RPMI8226 (cell line): ENCODE data around the gene BEND2.
"Not testable (repeated sequence)": the region's sequence is repeated elsewhere in the genome, so short reads cannot be mapped to it uniquely, and the experiment has no call there.

Experiments used
- DNase-seq: peaks from one replicate; pipeline ENCODE4 v3.0.0-alpha.2; 2015

Gene BEND2

DNA sequence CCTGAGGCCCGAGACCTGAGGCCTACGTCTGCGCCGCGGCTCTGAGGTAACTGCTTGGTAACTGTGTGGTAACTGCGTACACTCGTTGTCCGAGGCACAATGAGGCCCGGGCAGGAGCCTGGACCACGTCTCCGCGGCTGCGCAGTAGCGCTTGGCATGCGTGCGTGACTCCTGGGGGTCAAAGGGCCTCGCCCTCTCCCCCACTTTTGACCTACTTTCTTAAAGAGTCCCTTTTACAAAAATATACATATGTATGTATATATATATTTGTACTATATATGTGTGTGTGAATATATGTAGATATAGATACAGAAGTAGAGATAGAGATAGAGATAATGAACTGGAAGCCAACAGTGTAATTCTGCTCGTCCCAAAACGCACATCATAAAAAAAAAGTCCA lies at the start of gene BEND2:
TSS of gene BEND2 (minus strand) at position 101 of the 400 bp plus-strand sequence. CDS start 136 bp downstream, outside the sequence.
- DNase-seq, result no peak

DNA sequence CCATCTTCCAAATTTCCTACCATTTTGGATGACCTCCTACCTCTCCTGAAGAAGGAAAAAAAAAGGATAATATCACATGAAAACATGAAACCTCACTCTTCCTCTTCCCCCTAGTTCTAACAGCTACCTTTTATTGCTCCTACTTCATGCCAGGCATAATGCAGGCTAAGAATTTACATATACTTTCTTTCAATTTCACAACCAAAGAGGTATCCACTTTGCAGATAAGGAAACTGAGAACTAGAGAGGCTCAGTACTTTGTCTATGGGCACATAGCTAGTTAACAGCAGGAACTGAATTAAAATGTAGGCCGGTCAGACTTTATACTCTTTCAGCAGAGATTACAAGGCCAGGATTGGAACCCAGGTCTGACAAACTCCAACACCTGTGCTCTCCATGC lies 34.4 kb upstream of the BEND2 start:
- no peak for DNase-seq

DNA sequence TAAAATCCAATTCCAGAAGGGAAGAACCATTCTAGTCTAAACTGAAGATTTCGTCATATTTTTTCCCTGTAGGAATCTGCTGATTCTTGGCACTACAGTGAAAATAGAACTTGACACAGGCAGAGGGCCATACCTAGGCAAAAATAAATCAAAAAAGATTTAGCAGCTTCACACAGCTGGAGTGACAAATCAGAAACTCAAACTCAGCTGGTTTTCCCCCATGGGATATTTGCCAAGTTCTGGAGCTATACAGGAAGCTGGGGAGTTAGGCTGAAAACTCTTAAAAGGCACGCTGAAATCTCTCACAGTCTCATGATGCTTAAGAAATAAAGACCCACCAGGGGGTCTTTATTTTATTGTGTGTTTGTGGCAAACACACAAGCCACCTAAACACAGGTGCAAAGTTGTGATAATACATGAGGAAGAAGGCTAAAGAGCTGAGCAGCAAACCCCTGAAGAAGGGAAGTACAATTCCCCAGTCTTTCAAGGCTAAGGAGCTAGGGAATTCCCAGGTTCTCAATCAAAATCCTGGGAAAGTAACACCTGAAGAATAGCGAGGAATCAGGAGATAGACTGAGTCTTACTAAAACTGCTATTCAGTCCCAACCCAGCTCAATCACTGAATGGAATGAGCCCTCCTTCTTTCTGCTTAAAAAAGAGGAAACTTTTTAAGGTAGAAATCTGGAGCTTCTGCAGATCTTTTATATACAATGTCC lies 32.1 kb upstream of the BEND2 start:
- peak; percentile 47 for DNase-seq

DNA sequence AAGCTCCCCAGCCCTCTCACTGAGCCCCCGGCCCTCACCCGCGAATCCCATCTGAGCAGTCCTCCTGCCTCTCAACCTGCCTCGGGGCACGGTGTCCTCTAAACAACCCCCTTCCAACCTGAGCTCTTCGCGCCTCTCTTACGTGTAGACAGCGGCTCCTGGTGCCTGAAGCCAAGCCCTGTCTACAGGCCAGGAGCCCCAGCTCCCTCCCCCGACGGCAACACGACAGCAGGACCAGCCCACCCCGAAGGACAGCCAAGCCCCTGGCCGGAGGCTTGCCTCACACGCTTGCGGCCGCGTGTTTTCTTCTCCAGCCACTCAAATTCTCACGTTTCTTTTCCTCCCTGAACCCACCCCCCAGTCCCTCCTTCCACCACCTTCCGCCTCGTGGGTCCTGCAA lies 9.0 kb upstream of the BEND2 start:
- not testable (repeated sequence) for DNase-seq

DNA sequence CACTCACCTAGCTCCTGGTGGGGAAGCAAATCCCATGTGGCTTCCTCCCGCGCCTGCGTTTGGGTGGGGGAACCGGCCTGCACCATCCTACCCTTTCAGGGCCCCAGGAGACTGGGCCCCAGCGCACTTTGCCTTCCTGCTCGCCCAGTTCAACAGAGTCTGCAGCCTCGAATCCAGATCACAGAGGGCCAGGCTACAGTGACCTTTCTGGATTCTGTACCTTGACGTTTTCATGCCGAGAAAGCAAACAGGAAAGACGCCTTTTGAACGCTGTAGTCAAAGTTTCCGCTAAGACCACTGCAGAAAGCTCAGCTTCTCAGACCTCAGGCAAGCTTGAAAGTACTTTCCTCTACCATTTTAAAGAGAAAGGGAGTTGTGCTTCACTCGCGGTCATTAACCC lies 7.4 kb upstream of the BEND2 start:
- DNase-seq, result no peak

DNA sequence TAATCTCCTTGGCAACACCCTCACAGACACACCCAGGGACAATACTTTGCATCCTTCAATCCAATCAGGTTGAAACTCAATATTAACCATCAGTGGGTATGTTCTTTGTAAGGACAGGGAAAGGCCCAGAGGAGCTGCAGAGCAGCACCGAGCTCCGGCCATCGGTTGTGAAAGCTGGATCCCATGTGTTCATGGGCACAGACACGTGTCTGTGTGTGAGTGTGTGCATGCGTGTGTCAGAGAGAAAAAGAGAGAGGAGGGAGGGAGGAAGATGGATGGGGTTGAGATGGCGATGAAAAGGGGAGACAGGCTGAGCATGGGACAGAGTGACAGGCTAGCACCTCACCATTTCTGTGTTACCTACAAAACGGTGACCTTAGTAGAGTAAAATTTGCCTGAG lies 6.8 kb upstream of the BEND2 start:
- no peak for DNase-seq

DNA sequence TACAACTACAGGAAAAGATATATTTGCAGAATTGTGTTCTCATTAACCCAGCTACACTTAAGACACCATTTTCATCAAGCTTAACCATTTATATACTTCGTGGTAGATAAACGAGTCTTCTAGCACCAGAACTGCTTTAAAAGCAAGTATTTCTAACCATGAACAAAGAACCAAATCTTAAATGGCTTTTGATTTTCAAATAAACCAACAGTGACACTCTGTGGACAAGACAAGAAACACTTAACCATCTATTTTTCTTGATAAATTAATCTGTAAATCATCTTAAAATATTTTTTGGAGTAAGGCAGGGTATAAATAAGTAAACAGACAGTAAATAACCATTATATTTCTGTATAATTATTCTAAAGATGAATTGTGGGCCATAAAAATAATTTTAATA lies 10.2 kb downstream of the BEND2 start:
- no peak for DNase-seq

DNA sequence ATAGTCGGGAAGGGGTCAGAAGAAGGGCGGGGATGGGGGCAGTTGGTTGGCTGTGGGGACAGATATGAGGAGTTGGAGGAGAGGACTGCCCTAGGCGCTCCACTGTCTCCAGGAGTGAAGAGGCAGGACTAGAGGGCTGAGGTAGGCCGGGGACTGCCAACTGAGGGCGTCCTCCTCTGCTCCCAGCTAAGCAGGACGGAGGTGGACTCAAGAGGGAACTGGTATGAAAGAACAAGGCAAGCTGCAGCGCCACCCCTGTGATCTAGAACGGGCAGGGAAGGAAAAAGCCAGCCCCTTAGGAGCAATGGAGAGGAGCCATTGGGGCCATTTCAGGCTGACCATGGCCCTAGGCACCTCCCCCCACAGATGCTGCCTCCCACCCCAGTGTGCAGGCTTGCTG lies 14.0 kb downstream of the BEND2 start:
- no peak for DNase-seq

DNA sequence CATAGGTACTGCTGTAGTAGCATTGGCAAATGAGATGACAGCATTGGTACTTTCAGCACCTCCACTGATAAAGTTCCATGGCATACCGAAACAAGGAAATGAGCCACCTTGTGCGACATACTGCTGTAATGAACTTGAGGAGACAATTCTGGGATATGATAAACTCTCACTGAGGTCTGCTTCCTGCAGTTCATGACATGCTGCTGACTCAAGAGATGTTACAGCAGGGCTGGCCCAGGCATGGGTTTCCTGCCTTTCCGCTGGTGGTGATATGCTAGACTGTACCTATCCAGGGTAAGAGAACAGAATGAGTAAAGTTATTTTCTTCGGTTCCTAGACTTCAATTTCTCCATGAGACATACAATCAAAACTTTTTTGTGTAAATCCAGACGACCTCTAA lies 17.1 kb downstream of the BEND2 start:
- DNase-seq, result no peak

DNA sequence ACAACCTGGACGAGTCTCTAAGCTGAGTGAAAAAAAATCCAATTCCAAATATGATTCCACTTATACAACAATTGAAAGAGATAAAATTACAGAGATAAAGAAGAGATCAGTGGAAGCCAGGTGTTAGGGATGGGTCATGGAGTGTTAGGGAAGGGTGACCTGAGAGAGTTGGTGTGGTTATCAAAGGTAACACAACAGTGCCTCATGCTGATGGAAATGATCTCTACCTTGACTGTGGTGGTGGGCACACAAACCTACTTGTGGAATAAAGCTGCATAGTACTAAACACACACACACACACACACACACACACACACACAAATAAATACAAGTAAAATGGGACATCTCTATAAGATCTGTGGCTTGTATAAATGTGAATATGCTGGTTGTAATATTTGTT lies 26.0 kb downstream of the BEND2 start:
- DNase-seq, result no peak

DNA sequence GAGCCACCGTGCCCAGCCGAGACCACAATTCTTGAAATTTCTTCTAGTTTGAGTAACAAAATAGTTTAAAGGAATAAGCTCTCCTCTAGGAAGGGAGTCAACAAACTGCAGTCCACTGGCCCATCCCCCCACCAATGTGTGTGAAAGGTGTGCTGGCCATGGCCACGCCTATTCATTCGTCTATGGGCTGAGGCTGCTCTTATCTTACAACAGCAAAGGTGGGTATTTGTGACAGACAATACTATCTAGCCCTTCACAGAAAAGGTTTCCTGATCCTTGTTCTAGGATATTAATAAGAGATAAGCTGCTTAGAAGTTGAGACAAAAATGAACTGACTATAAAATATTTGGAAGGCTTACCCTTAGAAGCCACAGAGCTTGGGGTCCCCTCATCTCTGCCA lies 41.2 kb downstream of the BEND2 start:
- DNase-seq, result no peak

DNA sequence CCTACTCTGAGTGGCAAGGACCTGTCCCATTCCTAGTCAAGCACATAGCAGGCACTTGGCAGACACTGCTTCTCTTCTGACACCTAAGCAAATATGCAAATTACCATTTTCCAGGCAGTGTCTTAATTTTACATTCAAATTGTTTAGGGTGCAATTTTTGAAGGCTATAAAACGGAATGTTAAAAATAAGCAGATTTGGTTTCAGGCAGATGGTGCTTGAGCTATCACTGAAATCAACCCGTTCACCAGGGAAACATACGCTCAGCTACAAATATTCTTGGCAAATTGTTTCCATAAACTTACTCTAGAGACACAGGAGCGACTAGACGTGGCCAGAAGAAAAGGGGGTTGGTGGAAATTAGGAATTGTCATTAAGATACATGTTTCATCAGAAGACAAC lies 45.7 kb downstream of the BEND2 start:
- no peak for DNase-seq

DNA sequence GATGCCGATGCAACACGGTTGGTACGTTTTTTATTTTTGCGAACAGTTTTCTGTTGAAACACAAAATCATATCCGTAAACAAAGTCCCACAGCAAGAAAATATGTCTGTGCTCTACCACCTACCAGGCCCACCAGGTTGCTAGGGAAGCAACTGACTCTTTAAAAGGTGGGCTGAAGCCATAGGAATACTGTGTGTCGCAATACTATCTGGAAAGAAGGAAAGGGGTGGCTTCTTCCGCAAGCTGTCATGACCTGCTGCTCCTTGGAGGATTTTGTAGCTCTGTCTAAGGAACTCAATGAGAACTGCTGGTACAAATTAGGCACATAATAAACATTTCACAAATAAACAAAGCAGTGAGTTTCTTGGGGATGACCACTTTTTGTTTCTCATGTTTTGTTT lies 46.5 kb downstream of the BEND2 start:
- DNase-seq, result no peak

DNA sequence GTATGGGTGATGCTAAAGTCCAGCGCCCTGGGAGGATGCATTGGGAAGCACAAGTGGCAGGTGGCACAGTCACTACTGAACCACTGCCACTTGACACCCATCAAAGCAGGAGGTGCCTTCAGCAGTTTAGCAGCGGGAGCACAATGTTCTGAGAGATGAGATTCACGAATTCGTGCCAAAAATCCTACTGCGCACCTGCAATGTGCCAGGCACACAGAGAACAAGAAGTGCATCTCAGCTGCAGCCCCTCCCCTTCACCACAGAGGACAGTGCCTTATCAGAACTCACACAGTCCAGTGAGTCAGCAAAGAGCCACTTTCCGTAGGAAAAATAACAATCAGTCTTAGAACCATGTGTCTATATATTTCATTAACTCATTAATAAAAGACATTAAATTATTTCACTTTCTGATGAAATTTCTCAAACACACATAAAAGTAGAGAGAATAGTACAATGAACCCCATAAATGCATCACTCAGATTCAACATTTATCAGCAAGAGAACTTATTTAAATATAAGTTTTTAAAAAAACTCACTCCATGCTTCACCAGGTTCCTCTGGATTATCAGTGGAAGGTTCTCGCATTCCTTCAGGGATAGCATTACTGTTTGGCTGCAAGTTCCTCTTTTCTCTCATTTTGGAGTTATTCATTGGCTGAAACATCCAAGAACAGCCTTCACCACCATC lies 47.0 kb downstream of the BEND2 start:
- DNase-seq, result peak; percentile 40

DNA sequence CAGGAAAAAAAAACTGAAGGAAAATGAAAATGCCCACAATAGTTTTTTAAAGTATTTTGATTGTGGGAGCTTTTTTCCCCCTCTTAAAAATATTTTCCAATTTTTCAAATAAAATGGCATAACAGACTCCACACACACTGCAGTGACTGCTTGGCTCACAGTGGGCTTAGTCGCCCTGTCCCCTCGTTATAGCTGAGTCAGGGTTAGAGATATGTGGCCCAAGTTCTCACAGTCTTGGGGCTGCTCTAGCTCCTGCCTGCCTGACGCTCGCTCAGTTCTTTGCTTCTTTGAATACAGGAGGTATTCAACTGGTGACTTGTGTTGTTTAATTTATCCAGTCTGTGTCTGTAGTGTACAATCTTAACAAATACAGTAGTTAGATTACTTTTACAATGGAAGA lies 47.7 kb downstream of the BEND2 start:
- no peak for DNase-seq

DNA sequence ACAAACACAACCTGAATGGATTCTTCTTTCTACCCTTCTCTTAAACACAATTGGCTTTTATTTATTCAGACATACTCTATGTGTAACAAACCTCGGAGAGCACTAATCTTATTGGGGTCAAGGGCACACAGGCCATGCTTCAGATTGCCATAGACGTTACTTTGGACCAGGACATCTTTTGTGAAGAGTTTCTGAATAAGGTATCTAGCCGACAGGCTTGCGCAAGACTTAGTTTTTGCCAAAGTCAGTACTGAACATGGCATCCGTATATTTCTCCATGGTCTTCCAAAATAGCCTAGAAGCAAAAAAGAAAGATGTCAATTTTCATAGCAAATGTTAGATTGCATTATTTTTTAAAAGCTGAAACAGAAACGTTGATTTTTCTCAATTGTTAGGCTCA lies 49.8 kb downstream of the BEND2 start:
- no peak for DNase-seq

DNA sequence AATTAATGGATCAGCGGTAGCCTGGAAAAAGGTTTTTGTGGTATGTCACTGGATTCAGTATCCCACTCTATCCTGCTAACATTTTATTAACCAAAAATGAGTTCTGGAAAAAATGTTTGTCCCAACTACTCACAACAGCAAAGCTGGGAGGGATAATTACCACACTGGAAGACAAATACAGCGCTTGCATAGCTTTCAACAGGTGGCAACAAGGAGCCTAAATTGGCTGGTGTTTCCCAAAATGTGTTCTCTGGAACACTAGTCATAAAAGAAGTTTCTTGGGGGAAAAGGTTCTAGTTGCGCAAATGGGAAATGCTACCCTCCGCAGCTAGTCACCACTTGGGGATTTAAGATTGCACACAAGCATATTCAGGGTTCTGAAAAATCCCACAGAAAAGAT lies 54.6 kb downstream of the BEND2 start:
- no peak for DNase-seq

DNA sequence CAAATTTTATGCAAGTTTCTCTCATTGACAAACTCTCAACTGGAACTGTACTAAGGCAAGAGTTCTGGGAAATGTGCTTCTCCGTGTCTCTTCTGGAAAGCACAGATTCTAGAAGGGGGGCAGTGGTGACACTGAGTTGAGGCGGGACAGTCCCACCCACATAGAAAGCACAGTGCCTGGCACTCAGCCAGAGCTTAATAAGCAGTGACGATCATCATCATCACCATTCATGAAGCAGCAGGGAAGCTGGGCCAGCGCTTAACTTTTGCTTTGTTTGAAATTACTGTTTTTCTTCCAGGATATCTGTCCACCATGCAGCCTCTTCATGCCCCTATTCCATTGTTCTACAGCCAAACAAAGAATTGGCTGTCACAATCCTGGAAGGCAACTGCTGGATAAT lies 60.3 kb downstream of the BEND2 start:
- no peak for DNase-seq

DNA sequence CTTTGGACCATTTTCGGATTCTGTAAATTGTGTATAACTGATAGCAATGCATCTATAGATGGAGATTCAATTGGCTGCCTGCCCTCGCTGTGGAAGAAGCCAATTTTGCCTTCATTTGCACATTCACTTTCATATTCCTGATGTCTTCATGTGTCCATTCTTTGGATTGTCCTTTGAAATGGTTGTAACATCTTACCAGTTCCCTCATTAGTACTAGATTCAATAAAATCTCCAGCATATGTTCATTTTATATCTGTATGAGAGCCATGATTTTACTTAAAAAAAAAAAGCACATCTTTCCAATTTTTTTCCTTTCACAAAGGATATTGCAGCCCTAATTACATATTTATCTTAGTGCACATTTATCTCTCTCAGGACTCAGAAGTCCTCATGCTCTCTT lies 61.7 kb downstream of the BEND2 start:
- DNase-seq, result no peak

DNA sequence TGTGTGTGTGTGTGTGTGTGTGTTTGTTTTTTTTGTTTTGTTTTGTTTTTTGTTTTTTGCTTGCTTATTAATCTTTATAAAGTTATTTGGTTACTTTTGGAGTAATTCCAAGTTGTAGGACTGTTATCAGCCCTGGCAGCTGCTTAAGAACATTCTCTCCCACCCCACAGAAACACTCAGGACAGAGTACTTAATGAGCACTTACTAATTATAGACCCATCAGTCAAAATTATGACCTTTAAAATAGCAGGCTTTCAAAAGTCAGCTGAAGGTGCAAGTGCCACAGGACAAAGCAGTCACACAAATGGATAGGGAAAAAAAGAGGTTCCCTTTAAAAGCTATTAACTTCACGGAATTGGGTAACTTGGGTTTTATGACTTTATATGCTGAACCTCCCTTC lies 69.0 kb downstream of the BEND2 start:
- DNase-seq, result no peak

DNA sequence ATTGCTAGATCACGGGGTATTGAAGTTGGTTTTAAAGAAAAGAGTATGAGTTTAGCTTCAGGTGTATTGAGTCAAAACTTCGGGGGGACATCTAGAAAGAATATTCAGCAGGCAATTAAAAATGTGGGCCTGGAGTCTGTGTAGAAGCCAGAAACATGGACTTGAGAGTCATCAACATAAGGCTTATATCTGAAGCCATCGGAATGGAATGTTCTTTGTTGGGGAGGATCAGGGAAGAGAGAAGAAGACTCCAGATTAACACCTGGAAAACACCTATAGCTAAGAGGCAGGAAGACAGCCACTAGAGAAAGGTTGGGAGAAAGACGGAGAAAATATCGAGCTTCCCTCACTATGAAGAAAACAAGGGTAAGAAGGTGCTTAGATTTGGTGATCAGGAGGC lies 69.5 kb downstream of the BEND2 start:
- DNase-seq, result no peak

DNA sequence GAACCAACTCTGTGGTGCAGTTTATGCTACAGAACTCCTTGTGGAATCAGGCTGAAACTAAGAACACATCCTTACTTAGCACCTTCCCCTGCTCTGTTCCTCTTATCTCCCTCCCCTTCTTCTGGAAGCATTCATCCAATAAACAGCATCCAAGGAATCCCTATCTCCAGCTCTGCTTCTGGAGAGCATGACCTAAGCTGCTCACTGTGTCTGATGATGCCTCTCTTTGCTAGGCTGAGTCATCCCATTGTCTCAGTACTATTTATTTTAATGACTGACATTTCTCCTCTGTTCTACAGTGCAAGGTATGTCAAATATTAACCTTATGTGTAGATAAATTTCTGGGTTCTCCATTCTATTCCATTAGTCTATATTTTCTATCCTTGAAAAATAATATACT lies 71.2 kb downstream of the BEND2 start:
- no peak for DNase-seq

DNA sequence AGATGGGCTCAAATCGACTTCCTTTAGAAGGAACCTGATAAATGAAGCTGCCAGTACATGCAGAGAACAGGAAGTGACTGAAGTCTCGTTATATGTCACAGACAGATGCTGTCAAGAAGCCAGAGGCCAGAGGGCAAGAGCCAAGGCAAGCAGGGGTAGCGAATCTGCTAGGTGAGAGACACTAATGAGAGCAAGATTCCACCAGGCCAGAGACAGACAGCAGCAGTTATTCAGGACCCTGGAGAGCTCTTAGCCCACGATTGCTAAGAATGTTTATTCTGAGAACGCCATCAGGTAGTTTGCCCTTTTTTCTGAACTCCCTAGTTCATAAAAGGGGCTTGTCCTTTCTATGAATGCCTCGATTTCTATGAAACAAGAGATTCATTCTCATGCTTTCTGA lies 73.7 kb downstream of the BEND2 start:
- DNase-seq, result peak; percentile 33

DNA sequence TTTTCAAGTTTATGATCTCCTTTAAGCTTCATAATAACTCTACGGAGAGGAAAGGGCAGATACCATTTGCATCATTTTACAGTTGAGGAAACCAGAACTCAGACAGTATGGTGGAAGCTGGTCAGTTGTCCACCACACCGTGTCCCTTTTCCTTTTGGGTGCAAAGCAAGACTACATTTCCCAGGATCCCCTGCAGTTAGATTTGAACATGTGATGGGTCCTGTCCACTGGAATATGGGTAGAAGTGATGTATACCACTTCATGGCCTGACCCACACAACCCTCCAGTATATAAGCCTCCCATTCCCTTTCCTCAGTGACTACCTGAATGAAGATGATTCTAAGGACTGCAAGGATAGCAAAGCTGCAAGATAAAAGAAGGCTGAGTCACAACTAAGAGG lies 74.7 kb downstream of the BEND2 start:
- no peak for DNase-seq

DNA sequence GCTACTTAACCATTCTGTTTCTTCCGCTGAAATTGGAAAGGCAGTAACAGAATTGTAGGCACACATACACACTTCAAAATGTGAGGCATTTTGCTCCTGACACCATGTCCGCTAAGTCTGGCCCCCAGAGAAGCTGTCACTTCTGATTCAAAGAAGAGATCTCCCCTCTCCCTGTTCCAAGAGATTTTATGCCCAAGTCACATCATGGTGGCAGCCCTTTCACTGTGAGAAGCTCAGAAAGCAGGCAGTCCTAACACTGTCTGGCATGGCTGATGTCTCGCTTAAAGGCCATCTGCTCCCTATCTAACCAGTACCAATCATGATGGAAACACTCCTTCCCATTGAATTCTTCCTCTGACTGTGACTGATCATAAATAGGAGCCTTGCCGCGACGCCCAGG lies 83.9 kb downstream of the BEND2 start:
- DNase-seq, result no peak
